ENCODE results near the gene TNFRSF17. TPM values are rescaled to one million over a fixed set of nuclear protein-coding genes. Genes with fewer than 3 reads are reported as not detected.

Gene TNFRSF17
- total RNA-seq, 1 donor from 2014 or later: not detected

GRCh38 chr16:11976850-11977375 is 11.9 kb downstream of the TNFRSF17 start:
- Mint-ChIP-seq H3K27me3 (ENCODE audit: unreplicated experiment) (peaks cover 4% of the 10 kb centered on the region), H3K27ac (ENCODE audit: unreplicated experiment) (peak overlapping the region; percentile 79), H3K36me3 (ENCODE audit: unreplicated experiment) (no peaks in the 10 kb centered on the region), H3K4me1 (ENCODE audit: low read depth, unreplicated experiment) (peaks cover 26% of the 10 kb centered on the region), H3K4me3 (ENCODE audit: unreplicated experiment) (peak overlapping the region; percentile 93), H3K9me3 (ENCODE audit: unreplicated experiment) (peaks cover 8% of the 10 kb centered on the region)
- no peak for DNase-seq
- TF ChIP-seq, protein P1, sequence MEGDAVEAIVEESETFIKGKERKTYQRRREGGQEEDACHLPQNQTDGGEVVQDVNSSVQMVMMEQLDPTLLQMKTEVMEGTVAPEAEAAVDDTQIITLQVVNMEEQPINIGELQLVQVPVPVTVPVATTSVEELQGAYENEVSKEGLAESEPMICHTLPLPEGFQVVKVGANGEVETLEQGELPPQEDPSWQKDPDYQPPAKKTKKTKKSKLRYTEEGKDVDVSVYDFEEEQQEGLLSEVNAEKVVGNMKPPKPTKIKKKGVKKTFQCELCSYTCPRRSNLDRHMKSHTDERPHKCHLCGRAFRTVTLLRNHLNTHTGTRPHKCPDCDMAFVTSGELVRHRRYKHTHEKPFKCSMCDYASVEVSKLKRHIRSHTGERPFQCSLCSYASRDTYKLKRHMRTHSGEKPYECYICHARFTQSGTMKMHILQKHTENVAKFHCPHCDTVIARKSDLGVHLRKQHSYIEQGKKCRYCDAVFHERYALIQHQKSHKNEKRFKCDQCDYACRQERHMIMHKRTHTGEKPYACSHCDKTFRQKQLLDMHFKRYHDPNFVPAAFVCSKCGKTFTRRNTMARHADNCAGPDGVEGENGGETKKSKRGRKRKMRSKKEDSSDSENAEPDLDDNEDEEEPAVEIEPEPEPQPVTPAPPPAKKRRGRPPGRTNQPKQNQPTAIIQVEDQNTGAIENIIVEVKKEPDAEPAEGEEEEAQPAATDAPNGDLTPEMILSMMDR (IDR thresholded peaks at IDR 0.05; ENCODE audit: partially characterized antibody, unreplicated experiment): no peak

GRCh38 chr16:11977376-11978041 is 12.5 kb downstream of the TNFRSF17 start:
- Mint-ChIP-seq H3K4me1 (ENCODE audit: low read depth, unreplicated experiment) (peaks cover 26% of the 10 kb centered on the region), H3K36me3 (ENCODE audit: unreplicated experiment) (no peaks in the 10 kb centered on the region), H3K4me3 (ENCODE audit: unreplicated experiment) (peak overlapping the region; percentile 93), H3K9me3 (ENCODE audit: unreplicated experiment) (peaks cover 8% of the 10 kb centered on the region), H3K27me3 (ENCODE audit: unreplicated experiment) (peaks cover 3% of the 10 kb centered on the region), H3K27ac (ENCODE audit: unreplicated experiment) (peak overlapping the region; percentile 79)
- TF ChIP-seq, protein P1 (IDR thresholded peaks at IDR 0.05; ENCODE audit: partially characterized antibody, unreplicated experiment): no peak
- DNase-seq: no peak

- peak overlapping the region; percentile 93 for H3K4me3 Mint-ChIP-seq (ENCODE audit: unreplicated experiment)
Observed at GRCh38 chr16:11978080-11978479, 13.1 kb downstream of the TNFRSF17 start.

GRCh38 chr16:11979013-11979672 is 14.1 kb downstream of the TNFRSF17 start:
- no peak for DNase-seq
- TF ChIP-seq, protein P1 (IDR thresholded peaks at IDR 0.05; ENCODE audit: partially characterized antibody, unreplicated experiment): no peak
- H3K27me3 Mint-ChIP-seq (ENCODE audit: unreplicated experiment): peaks cover 3% of the 10 kb centered on the region
- peaks cover 28% of the 10 kb centered on the region for H3K4me1 Mint-ChIP-seq (ENCODE audit: low read depth, unreplicated experiment)
- H3K4me3 Mint-ChIP-seq (ENCODE audit: unreplicated experiment): no peak overlapping the region
- H3K9me3 Mint-ChIP-seq (ENCODE audit: unreplicated experiment): peaks cover 8% of the 10 kb centered on the region
- no peak overlapping the region for H3K27ac Mint-ChIP-seq (ENCODE audit: unreplicated experiment)
- no peaks in the 10 kb centered on the region for H3K36me3 Mint-ChIP-seq (ENCODE audit: unreplicated experiment)

More at GRCh38 chr16:11978080-11978479, 13.1 kb downstream of the TNFRSF17 start:
- Mint-ChIP-seq H3K4me1 (ENCODE audit: low read depth, unreplicated experiment) (peaks cover 26% of the 10 kb centered on the region), H3K36me3 (ENCODE audit: unreplicated experiment) (no peaks in the 10 kb centered on the region), H3K9me3 (ENCODE audit: unreplicated experiment) (peaks cover 8% of the 10 kb centered on the region), H3K27me3 (ENCODE audit: unreplicated experiment) (peaks cover 3% of the 10 kb centered on the region), H3K27ac (ENCODE audit: unreplicated experiment) (peak overlapping the region; percentile 29)
- DNase-seq: no peak
- TF ChIP-seq, protein P1 (IDR thresholded peaks at IDR 0.05; ENCODE audit: partially characterized antibody, unreplicated experiment): no peak

Measured in glutamatergic neuron (in vitro differentiated cells).